Lung (tissue), 12 donors: ENCODE results near the gene DPP6. TPM values are rescaled to one million over a fixed set of nuclear protein-coding genes. Genes with fewer than 3 reads are reported as not detected.

ENCODE experiments used
- ATAC-seq: fragments of 200-7000 bp; cut with Tn5 transposase; one replicate; pipeline ENCODE4 v1.9.1; 2020; ENCODE audit warnings: moderate number of reproducible peaks; ENCODE audit not compliant: insufficient read depth, low FRiP score
- DNase-seq, 3 donors: peaks; one replicate each; pipeline ENCODE4 v3.0.0-alpha.2; 2013 to 2017
- H3K27ac ChIP-seq, 2 donors: one replicate each; pipeline ENCODE4 v1.5.1; 2013; ENCODE audit warnings: mild to moderate bottlenecking in 2 of 2, moderate library complexity in 2 of 2, control low read depth in 1 of 2, inconsistent platforms in 1 of 2, low read depth in 1 of 2, low read length in 1 of 2
- H3K27me3 ChIP-seq, 3 donors: one replicate each; pipeline ENCODE4 v1.5.1; 2013; ENCODE audit warnings: low read length in 2 of 3; ENCODE audit not compliant: control insufficient read depth in 3 of 3, insufficient read depth in 3 of 3
- H3K36me3 ChIP-seq, 4 donors: one replicate each; pipeline ENCODE4 v1.5.1; 2013; ENCODE audit warnings: low read length in 4 of 4, mild to moderate bottlenecking in 1 of 4, moderate library complexity in 1 of 4; ENCODE audit not compliant: control insufficient read depth in 4 of 4, insufficient read depth in 4 of 4
- H3K4me1 ChIP-seq, 5 donors: one replicate each; pipeline ENCODE4 v1.5.1; 2013; ENCODE audit warnings: low read length in 5 of 5, mild to moderate bottlenecking in 2 of 5, moderate library complexity in 1 of 5; ENCODE audit not compliant: control insufficient read depth in 5 of 5, insufficient read depth in 5 of 5
- H3K4me3 ChIP-seq: one replicate; pipeline ENCODE4 v1.5.1; 2013; ENCODE audit warnings: mild to moderate bottlenecking, control low read depth, moderate library complexity
- H3K9ac ChIP-seq, 2 donors: one replicate each; pipeline ENCODE4 v1.5.1; 2013; ENCODE audit warnings: low read length in 2 of 2, control low read depth in 1 of 2; ENCODE audit not compliant: insufficient read depth in 1 of 2
- H3K9me3 ChIP-seq, 4 donors: one replicate each; pipeline ENCODE4 v1.5.1; 2013; ENCODE audit warnings: low read length in 3 of 4, mild to moderate bottlenecking in 1 of 4, moderate library complexity in 1 of 4; ENCODE audit not compliant: control insufficient read depth in 4 of 4, insufficient read depth in 3 of 4
- WGBS, 2 donors: extraction: QIAGEN DNeasy Blood & Tissue Kit; methylation state at CpG; one replicate each; pipeline ENCODE4 v1.1.7; 2013; 5-methylcytosine and 5-hydroxymethylcytosine counted together
- polyA plus RNA-seq, 2 donors: library from polyadenylated mRNA; stranded (reverse); fragments of 200-250 nt; gene quantifications; one replicate each; pipeline ENCODE4 v1.2.1, GENCODE V29; 2013
- total RNA-seq, 2 donors: library from RNA; depleted of rRNA in 1 of 2; stranded (reverse); fragments of >200 nt in 1 of 2; gene quantifications; one replicate each; pipeline ENCODE4 v1.2.1, GENCODE V29; 2014 to 2021
- TF ChIP-seq, protein P1 (sequence below): IDR thresholded peaks from 2 replicates; pipeline ENCODE4 v1.5.1; 2012; ENCODE audit warnings: mild to moderate bottlenecking; ENCODE audit errors: control extremely low read depth, extremely low read depth
- donor health status: control.
- donor health status: control.
- donor health status: Bipolar disorder and iron deficiency.
- donor health status: healthy.
- donor health status: DM: yes; HTN: yes; CAD: no.

Gene DPP6
- total and polyA plus RNA-seq, 4 donors = 0.08 to 1.3 (median 0.75) TPM

GRCh38 chr7:154472343-154472742 lies 420.1 kb downstream of the DPP6 start:
- WGBS, 2 donors = 48 to 57% methylated on average over 2 of the region's 2 CpGs
- H3K9ac ChIP-seq = no peak overlapping the region
- TF ChIP-seq, protein P1, sequence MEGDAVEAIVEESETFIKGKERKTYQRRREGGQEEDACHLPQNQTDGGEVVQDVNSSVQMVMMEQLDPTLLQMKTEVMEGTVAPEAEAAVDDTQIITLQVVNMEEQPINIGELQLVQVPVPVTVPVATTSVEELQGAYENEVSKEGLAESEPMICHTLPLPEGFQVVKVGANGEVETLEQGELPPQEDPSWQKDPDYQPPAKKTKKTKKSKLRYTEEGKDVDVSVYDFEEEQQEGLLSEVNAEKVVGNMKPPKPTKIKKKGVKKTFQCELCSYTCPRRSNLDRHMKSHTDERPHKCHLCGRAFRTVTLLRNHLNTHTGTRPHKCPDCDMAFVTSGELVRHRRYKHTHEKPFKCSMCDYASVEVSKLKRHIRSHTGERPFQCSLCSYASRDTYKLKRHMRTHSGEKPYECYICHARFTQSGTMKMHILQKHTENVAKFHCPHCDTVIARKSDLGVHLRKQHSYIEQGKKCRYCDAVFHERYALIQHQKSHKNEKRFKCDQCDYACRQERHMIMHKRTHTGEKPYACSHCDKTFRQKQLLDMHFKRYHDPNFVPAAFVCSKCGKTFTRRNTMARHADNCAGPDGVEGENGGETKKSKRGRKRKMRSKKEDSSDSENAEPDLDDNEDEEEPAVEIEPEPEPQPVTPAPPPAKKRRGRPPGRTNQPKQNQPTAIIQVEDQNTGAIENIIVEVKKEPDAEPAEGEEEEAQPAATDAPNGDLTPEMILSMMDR = no peak
- no peaks in the 10 kb centered on the region for H3K27me3 ChIP-seq
- H3K36me3 ChIP-seq = no peaks in the 10 kb centered on the region
- peaks cover 0 to 2% (median 0%) of the 10 kb centered on the region in 4 donors for H3K9me3 ChIP-seq
- no peak overlapping the region for H3K27ac ChIP-seq
- ATAC-seq (no peak), DNase-seq (no peak)
- H3K4me3 ChIP-seq = no peak overlapping the region
- H3K4me1 ChIP-seq = no peaks in the 10 kb centered on the region

DNA sequence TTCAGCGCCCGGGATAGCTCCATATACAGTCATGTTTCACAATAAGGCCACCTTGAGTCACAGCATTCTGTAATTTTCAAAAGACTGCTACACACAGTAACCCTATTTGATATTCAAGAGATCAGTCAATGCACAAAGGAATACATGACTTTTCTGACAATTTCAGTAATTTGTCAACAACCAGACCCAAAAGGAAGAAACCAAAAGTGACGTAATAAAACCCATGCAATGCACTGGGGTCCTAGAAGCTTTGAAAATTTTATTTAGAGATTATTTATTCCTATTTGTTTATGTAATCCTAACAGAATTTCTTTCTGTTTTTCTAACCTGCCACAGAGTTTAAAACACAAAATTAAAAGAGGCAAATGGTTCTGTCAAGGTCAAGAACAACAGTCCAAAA lies 421.2 kb downstream of the DPP6 start:
- WGBS, 2 donors = 88 to 91% methylated on average over 3 of the region's 3 CpGs
- TF ChIP-seq, protein P1 = no peak
- H3K4me1 ChIP-seq = no peaks in the 10 kb centered on the region
- H3K27ac ChIP-seq = no peak overlapping the region
- no peak overlapping the region for H3K4me3 ChIP-seq
- ATAC-seq (no peak), DNase-seq (no peak)
- no peaks in the 10 kb centered on the region for H3K27me3 ChIP-seq
- H3K9ac ChIP-seq = no peak overlapping the region
- H3K9me3 ChIP-seq = peaks cover 0 to 2% (median 0%) of the 10 kb centered on the region in 4 donors
- H3K36me3 ChIP-seq = no peaks in the 10 kb centered on the region

DNA sequence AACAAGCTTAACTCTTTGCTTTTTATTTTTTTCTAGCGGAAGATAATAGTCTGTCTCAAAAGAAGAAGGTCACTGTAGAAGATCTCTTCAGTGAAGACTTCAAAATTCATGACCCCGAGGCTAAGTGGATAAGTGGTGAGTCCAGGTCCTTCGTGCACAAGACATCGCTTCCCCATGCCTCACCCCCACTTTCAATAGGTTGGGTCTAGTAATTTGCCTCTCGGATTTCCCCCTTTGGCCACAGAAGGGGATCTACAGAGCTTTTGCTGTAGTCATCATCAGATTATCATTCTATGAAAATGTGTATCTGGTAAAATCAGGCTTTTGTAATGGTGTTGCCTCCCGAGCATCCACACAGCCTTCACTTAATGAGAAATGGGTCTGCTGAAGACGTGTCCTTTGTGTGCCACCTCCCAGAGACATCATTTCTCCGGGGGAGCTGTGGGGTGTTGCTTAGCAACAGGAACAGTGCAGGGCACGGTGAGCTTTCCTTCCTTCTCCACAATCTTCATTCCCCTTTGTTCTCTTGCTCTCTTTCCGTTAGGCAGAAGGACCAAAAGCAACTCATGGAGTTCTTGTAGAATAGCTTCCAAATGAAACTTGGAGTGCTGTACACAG lies 422.8 kb downstream of the DPP6 start:
- Histone ChIP-seq H3K4me3 (no peak overlapping the region), H3K36me3 (no peaks in the 10 kb centered on the region), H3K27me3 (no peaks in the 10 kb centered on the region), H3K4me1 (no peaks in the 10 kb centered on the region), H3K9me3 (peaks cover 0 to 2% (median 0%) of the 10 kb centered on the region in 4 donors), H3K27ac (no peak overlapping the region), H3K9ac (no peak overlapping the region)
- ATAC-seq (no peak), DNase-seq (no peak)
- TF ChIP-seq, protein P1 = no peak
- WGBS, 2 donors = 61 to 62% methylated on average over 10 of the region's 10 CpGs

- H3K9me3 ChIP-seq = peaks cover 0 to 2% (median 0%) of the 10 kb centered on the region in 4 donors
- no peak for DNase-seq
- TF ChIP-seq, protein P1 = no peak
- no peaks in the 10 kb centered on the region for H3K27me3 ChIP-seq
- H3K27ac ChIP-seq = no peak overlapping the region
- no peak for ATAC-seq
- H3K36me3 ChIP-seq = no peaks in the 10 kb centered on the region
- no peak overlapping the region for H3K9ac ChIP-seq
- no peak overlapping the region for H3K4me3 ChIP-seq
- H3K4me1 ChIP-seq = no peaks in the 10 kb centered on the region
- 55 to 65% methylated on average over 5 of the region's 5 CpGs for WGBS, 2 donors
These were observed 423.7 kb downstream of the DPP6 start for GRCh38 chr7:154475864-154476263.
